Eye (tissue), 1 donor: ENCODE results near the gene GRK1.
"Not testable (repeated sequence)": the region's sequence is repeated elsewhere in the genome, so short reads cannot be mapped to it uniquely, and the experiment has no call there.

Experiments
- DNase-seq: peaks from one replicate; pipeline ENCODE4 v3.0.0-alpha.2; 2015

GRK1 gene

GRCh38 chr13:113745500-113746142 lies 78.6 kb downstream of the GRK1 start:
- DNase-seq: not testable (repeated sequence)

GRCh38 chr13:113746143-113746525 lies 79.1 kb downstream of the GRK1 start:
- peak; percentile 42 for DNase-seq

GRCh38 chr13:113746671-113747070 lies 79.7 kb downstream of the GRK1 start:
- DNase-seq: no peak

GRCh38 chr13:113747291-113747833 lies 80.3 kb downstream of the GRK1 start:
- no peak for DNase-seq

GRCh38 chr13:113748101-113748861 lies 81.3 kb downstream of the GRK1 start:
- DNase-seq: no peak

GRCh38 chr13:113748862-113749451 lies 81.9 kb downstream of the GRK1 start:
- no peak for DNase-seq

GRCh38 chr13:113749507-113749906 lies 82.5 kb downstream of the GRK1 start:
- no peak for DNase-seq

GRCh38 chr13:113749967-113750366 lies 82.9 kb downstream of the GRK1 start:
- no peak for DNase-seq

GRCh38 chr13:113750554-113751399 lies 83.8 kb downstream of the GRK1 start:
- no peak for DNase-seq

- DNase-seq: no peak
Measured at GRCh38 chr13:113751491-113751890, 84.5 kb downstream of the GRK1 start.

GRCh38 chr13:113752211-113752986 lies 85.4 kb downstream of the GRK1 start:
- DNase-seq: not testable (repeated sequence)

- no peak for DNase-seq
Measured at GRCh38 chr13:113753171-113753570, 86.2 kb downstream of the GRK1 start.

- DNase-seq: no peak
Measured at GRCh38 chr13:113754242-113754641, 87.2 kb downstream of the GRK1 start.

GRCh38 chr13:113754691-113755090 lies 87.7 kb downstream of the GRK1 start:
- no peak for DNase-seq

- DNase-seq: no peak
Measured at GRCh38 chr13:113756441-113757097, 89.5 kb downstream of the GRK1 start.

- DNase-seq: peak; percentile 92
Measured at GRCh38 chr13:113758651-113759524, 91.9 kb downstream of the GRK1 start, which contains the start of gene TMEM255B. TSS of gene TMEM255B (plus strand) at chr13:113759226. CDS start at chr13:113759270, 44 bp downstream.

- peak; percentile 81 for DNase-seq
Measured at GRCh38 chr13:113759525-113760137, 92.6 kb downstream of the GRK1 start.

GRCh38 chr13:113761136-113761535 lies 94.1 kb downstream of the GRK1 start:
- DNase-seq: no peak

- no peak for DNase-seq
Measured at GRCh38 chr13:113762075-113762474, 95.1 kb downstream of the GRK1 start.

- DNase-seq: no peak
Measured at GRCh38 chr13:113762538-113762937, 95.5 kb downstream of the GRK1 start.
